B cell (primary cell): ENCODE measurements around the gene USP2. TPM values are rescaled to one million over a fixed set of nuclear protein-coding genes. Genes with fewer than 3 reads are reported as not detected.
A peak's percentile ranks its signal among the peaks of the same experiment; 100 is the strongest.

Experiments
- ATAC-seq: fragments of 200-7000 bp; cut with Tn5 transposase; one replicate; pipeline ENCODE4 v1.10.0; 2021; ENCODE audit warnings: low read depth, mild to moderate bottlenecking, moderate number of reproducible peaks, moderate library complexity
- CTCF ChIA-PET: fragments of 350-600 bp; sonication (Branson Sonifier 250); formaldehyde crosslinking; loops from one replicate; lab custom pipeline; 2021; ENCODE audit warnings: antibody characterized with exemption, inconsistent platforms; lab: Charles Lee
- POLR2A ChIA-PET: fragments of 350-600 bp; sonication (Branson Sonifier 250); formaldehyde crosslinking; loops from one replicate; lab custom pipeline; 2021; ENCODE audit warnings: antibody characterized with exemption; lab: Charles Lee
- DNase-seq: peaks from one replicate; pipeline ENCODE4 v3.0.0; 2013
- H2AFZ ChIP-seq: 2 replicates; pipeline ENCODE4 v1.6.1; 2012; ENCODE audit warnings: mild to moderate bottlenecking, low read depth, low read length; ENCODE audit not compliant: insufficient read depth, poor library complexity, severe bottlenecking
- H3K27ac ChIP-seq, 2 donors: 1 replicate in 1 of 2; 2 replicates in 1 of 2; pipeline ENCODE4 v1.5.1; 2012 to 2013; ENCODE audit warnings: low read length in 2 of 2, mild to moderate bottlenecking in 2 of 2, moderate library complexity in 1 of 2
- H3K27me3 ChIP-seq, 4 experiments: fragments of 200-600 bp in 1 of 4; sonication (generic) in 1 of 4; replicated peaks in 1 of 4; 1 replicate in 2 of 4; 2 replicates in 2 of 4; pipeline versions ENCODE4 v1.6.1 to v1.7.0; 2013 to 2016; ENCODE audit warnings: low read length in 3 of 4, mild to moderate bottlenecking in 2 of 4, mixed read lengths in 1 of 4, moderate library complexity in 1 of 4; ENCODE audit not compliant: insufficient read depth in 4 of 4, control insufficient read depth in 3 of 4; ENCODE audit errors: control extremely low read depth in 1 of 4
- H3K36me3 ChIP-seq, 2 experiments: replicated peaks in 1 of 2; 1 replicate in 1 of 2; 2 replicates in 1 of 2; pipeline versions ENCODE4 v1.6.1 to v1.7.1; 2013; ENCODE audit warnings: low read length in 1 of 2; ENCODE audit not compliant: insufficient read depth in 2 of 2, control insufficient read depth in 1 of 2; ENCODE audit errors: control extremely low read depth in 1 of 2, extremely low read depth in 1 of 2
- H3K4me1 ChIP-seq, 2 donors: fragments of 200-600 bp in 1 of 2; sonication (generic) in 1 of 2; 1 replicate in 1 of 2; 2 replicates in 1 of 2; pipeline versions ENCODE4 v1.5.1 to v1.6.1; 2013 to 2017; ENCODE audit warnings: low read length in 2 of 2; ENCODE audit not compliant: control insufficient read depth in 2 of 2, insufficient read depth in 2 of 2
- H3K4me2 ChIP-seq: replicated peaks from 2 replicates; pipeline ENCODE3; 2012; ENCODE audit warnings: mild to moderate bottlenecking, low read depth, low read length; ENCODE audit not compliant: poor library complexity, severe bottlenecking
- H3K4me3 ChIP-seq, 5 experiments: fragments of 200-600 bp in 1 of 5; sonication (generic) in 1 of 5; 1 replicate in 3 of 5; 2 replicates in 2 of 5; pipeline versions ENCODE4 v1.5.1 to v1.7.0; 2011 to 2016; ENCODE audit warnings: low read length in 4 of 5, mild to moderate bottlenecking in 4 of 5, low read depth in 2 of 5, control low read depth in 1 of 5, moderate library complexity in 1 of 5; ENCODE audit not compliant: insufficient read depth in 1 of 5; ENCODE audit errors: control extremely low read depth in 1 of 5, extremely low read depth in 1 of 5
- H3K79me2 ChIP-seq: fragments of 200-600 bp; sonication (generic); one replicate; pipeline ENCODE4 v1.6.0; 2016; ENCODE audit warnings: low read length; ENCODE audit not compliant: control insufficient read depth, insufficient read depth
- H3K9ac ChIP-seq: fragments of 200-600 bp; sonication (generic); 2 replicates; pipeline ENCODE4 v1.6.1; 2017; ENCODE audit warnings: mild to moderate bottlenecking, low read length, moderate library complexity
- H3K9me3 ChIP-seq, 3 donors: one replicate each; pipeline versions ENCODE4 v1.6.1 to v1.7.1; 2013; ENCODE audit warnings: low read length in 2 of 3; ENCODE audit not compliant: control insufficient read depth in 2 of 3, insufficient read depth in 1 of 3; ENCODE audit errors: control extremely low read depth in 1 of 3
- H4K20me1 ChIP-seq: 2 replicates; pipeline ENCODE4 v1.6.0; 2012; ENCODE audit warnings: mild to moderate bottlenecking, low read length; ENCODE audit not compliant: insufficient read depth, control insufficient read depth, poor library complexity, severe bottlenecking
- H3K27ac Mint-ChIP-seq: one replicate; pipeline ENCODE4 v1.8.0; 2021; ENCODE audit warnings: mixed read lengths
- H3K27me3 Mint-ChIP-seq: one replicate; pipeline ENCODE4 v1.8.0; 2021; ENCODE audit warnings: mixed read lengths
- H3K4me1 Mint-ChIP-seq: one replicate; pipeline ENCODE4 v1.8.0; 2021; ENCODE audit warnings: mixed read lengths
- H3K4me3 Mint-ChIP-seq: one replicate; pipeline ENCODE4 v1.8.0; 2021; ENCODE audit warnings: mixed read lengths
- H3K9me3 Mint-ChIP-seq: one replicate; pipeline ENCODE4 v1.8.0; 2022; ENCODE audit warnings: mixed read lengths; ENCODE audit not compliant: insufficient read depth
- CTCF ChIP-seq: fragments of 200-600 bp; IDR thresholded peaks from one replicate; pipeline ENCODE4 v1.8.0; 2022; ENCODE audit warnings: antibody characterized with exemption, mild to moderate bottlenecking
- EZH2 ChIP-seq: IDR thresholded peaks from 2 replicates; pipeline ENCODE4 v1.6.1; 2012; ENCODE audit warnings: borderline replicate concordance, low read depth, mild to moderate bottlenecking, moderate library complexity, low read length; ENCODE audit not compliant: insufficient read depth, poor library complexity, severe bottlenecking
- WGBS: methylation state at CpG from one replicate; pipeline ENCODE4 v1.1.5; 2013; ENCODE audit warnings: missing lambda C conversion rate; ENCODE audit not compliant: insufficient coverage; 5-methylcytosine and 5-hydroxymethylcytosine counted together
- intact Hi-C: fragments of 100-400 bp; cut with micrococcal nuclease; formaldehyde crosslinking; loops from one replicate; pipeline ENCODE4 v1.10.0; 2022
- polyA plus RNA-seq: library from polyadenylated mRNA; depleted of rRNA; stranded (reverse); fragments of >200 nt; gene quantifications from 2 replicates; pipeline ENCODE4 v1.2.3, GENCODE V29; 2012
- total RNA-seq, 2 donors: library from RNA; stranded (reverse); fragments of 120-200 nt in 1 of 2; gene quantifications; 1 replicate in 1 of 2; 2 replicates in 1 of 2; pipeline versions ENCODE4 v1.2.3 to v1.2.4, GENCODE V29; 2013 to 2022

The USP2 gene
- total and polyA plus RNA-seq, 2 donors (not counting 1 experiment from before 2014, with no cell fraction given), result 0.09 TPM; not detected in 1

GRCh38 chr11:119421941-119422808, 40.7 kb upstream of the USP2 start:
- Histone ChIP-seq H3K9me3 (peaks cover 0 to 10% (median 0%) of the 10 kb centered on the region in 3 donors), H3K4me3 (no peak overlapping the region), H3K36me3 (no peaks in the 10 kb centered on the region), H3K27ac (no peak overlapping the region), H2AFZ (peak overlapping the region; percentile 42), H3K4me1 (peaks cover 17 to 18% of the 10 kb centered on the region in 2 donors), H3K4me2 (peak overlapping the region; percentile 60), H3K9ac (no peak overlapping the region), H3K79me2 (no peaks in the 10 kb centered on the region), H4K20me1 (no peaks in the 10 kb centered on the region), H3K27me3 (peaks cover 0 to 39% (median 21%) of the 10 kb centered on the region in 4 experiments)
- WGBS, result 3% methylated on average over 49 of the region's 49 CpGs
- ChIA-PET POLR2A (no interaction called here), CTCF (no interaction called here)
- Mint-ChIP-seq H3K9me3 (no peaks in the 10 kb centered on the region), H3K27ac (no peak overlapping the region), H3K4me3 (peak overlapping the region; percentile 27), H3K27me3 (peaks cover 73% of the 10 kb centered on the region), H3K4me1 (peaks cover 16% of the 10 kb centered on the region)
- ATAC-seq (no peak), DNase-seq (no peak)
- intact Hi-C loops, result no loop called here
- no peak for TF ChIP-seq EZH2

GRCh38 chr11:119421351-119421750, 39.9 kb upstream of the USP2 start:
- Mint-ChIP-seq H3K27ac (no peak overlapping the region), H3K27me3 (peaks cover 70% of the 10 kb centered on the region), H3K4me3 (no peak overlapping the region), H3K4me1 (peaks cover 16% of the 10 kb centered on the region), H3K9me3 (no peaks in the 10 kb centered on the region)
- Histone ChIP-seq H3K4me1 (peaks cover 17 to 18% of the 10 kb centered on the region in 2 donors), H2AFZ (no peak overlapping the region), H3K9me3 (peaks cover 0 to 10% (median 0%) of the 10 kb centered on the region in 3 donors), H3K27me3 (peaks cover 0 to 38% (median 21%) of the 10 kb centered on the region in 4 experiments), H3K9ac (no peak overlapping the region), H3K4me3 (no peak overlapping the region), H3K4me2 (no peak overlapping the region), H4K20me1 (no peaks in the 10 kb centered on the region), H3K36me3 (no peaks in the 10 kb centered on the region), H3K79me2 (no peaks in the 10 kb centered on the region), H3K27ac (no peak overlapping the region)
- TF ChIP-seq EZH2 (no peak), CTCF (no peak)
- ChIA-PET POLR2A (no interaction called here), CTCF (no interaction called here)
- intact Hi-C loops, result no loop called here
- ATAC-seq (no peak), DNase-seq (no peak)
- WGBS, result 79% methylated on average over 2 of the region's 8 CpGs
